ENCODE data around the gene LTBR. TPM values are rescaled to one million over a fixed set of nuclear protein-coding genes. Genes with fewer than 3 reads are reported as not detected.
A peak's percentile ranks its signal among the peaks of the same experiment; 100 is the strongest.

LTBR gene
- total RNA-seq, 1 donor from 2014 or later = 2.8 TPM

DNA sequence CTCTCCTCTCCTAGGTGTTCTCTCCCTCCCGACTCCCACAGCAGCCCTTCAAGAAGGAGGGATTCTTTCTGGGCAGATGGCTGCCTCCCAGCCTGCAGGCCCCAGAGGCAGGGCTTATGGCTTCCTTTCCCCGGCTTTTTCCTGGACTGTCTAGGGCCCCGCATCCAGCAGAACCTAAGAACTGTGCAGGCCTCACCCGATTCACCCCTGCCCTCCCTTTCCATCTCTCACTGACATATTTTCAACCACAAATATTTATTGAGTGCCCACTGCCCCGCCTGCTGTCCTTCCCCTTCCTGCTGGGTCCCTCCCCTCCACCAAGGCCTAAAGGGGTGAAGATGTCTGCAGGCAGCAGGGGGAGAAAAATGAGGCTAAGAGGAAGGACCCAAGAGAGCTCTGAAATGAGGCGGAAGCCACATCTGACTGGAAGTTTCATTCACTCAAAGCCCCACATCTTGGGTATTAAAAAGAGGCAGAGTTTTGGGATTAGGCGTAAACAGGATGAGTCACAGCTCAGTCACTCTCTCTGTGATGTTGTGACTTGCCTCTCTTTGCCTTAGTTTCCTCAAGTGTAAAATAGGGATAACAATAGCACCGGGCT lies 11.5 kb upstream of the LTBR start:
- H2AFZ ChIP-seq (ENCODE audit: low read depth, low read length) = peak overlapping the region; percentile 67
- H3K4me3 Mint-ChIP-seq (ENCODE audit: unreplicated experiment) = peak overlapping the region; percentile 23
- TF ChIP-seq EZH2 (IDR thresholded peaks at IDR 0.05; ENCODE audit: insufficient read depth, low read length) = no peak
- TF ChIP-seq, protein P1, sequence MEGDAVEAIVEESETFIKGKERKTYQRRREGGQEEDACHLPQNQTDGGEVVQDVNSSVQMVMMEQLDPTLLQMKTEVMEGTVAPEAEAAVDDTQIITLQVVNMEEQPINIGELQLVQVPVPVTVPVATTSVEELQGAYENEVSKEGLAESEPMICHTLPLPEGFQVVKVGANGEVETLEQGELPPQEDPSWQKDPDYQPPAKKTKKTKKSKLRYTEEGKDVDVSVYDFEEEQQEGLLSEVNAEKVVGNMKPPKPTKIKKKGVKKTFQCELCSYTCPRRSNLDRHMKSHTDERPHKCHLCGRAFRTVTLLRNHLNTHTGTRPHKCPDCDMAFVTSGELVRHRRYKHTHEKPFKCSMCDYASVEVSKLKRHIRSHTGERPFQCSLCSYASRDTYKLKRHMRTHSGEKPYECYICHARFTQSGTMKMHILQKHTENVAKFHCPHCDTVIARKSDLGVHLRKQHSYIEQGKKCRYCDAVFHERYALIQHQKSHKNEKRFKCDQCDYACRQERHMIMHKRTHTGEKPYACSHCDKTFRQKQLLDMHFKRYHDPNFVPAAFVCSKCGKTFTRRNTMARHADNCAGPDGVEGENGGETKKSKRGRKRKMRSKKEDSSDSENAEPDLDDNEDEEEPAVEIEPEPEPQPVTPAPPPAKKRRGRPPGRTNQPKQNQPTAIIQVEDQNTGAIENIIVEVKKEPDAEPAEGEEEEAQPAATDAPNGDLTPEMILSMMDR (IDR thresholded peaks at IDR 0.05; ENCODE audit: insufficient read depth, low read depth, low read length) = no peak
- H3K4me2 ChIP-seq (ENCODE audit: low read length) = peak overlapping the region; percentile 76
- H3K4me3 ChIP-seq (ENCODE audit: insufficient read depth, low read depth, low read length) = peak overlapping the region; percentile 12
- peaks cover 40% of the 10 kb centered on the region for H3K4me1 Mint-ChIP-seq (ENCODE audit: low read depth, unreplicated experiment)
- no peaks in the 10 kb centered on the region for H3K36me3 Mint-ChIP-seq (ENCODE audit: low read depth, unreplicated experiment)
- peak overlapping the region; percentile 65 for H3K27ac ChIP-seq (ENCODE audit: low read depth, low read length)
- H3K27ac Mint-ChIP-seq (ENCODE audit: unreplicated experiment) = peak overlapping the region; percentile 84
- no peaks in the 10 kb centered on the region for H3K36me3 ChIP-seq (ENCODE audit: insufficient read depth, low read length)
- DNase-seq (ENCODE audit: low read depth) (peak; percentile 80), FAIRE-seq (no peak)
- H4K20me1 ChIP-seq (ENCODE audit: insufficient read depth, low read length) = no peaks in the 10 kb centered on the region
- H3K79me2 ChIP-seq (ENCODE audit: insufficient read depth, low read length) = no peaks in the 10 kb centered on the region
- no peaks in the 10 kb centered on the region for H3K9me3 ChIP-seq (ENCODE audit: insufficient read depth, low read depth, low read length)
- no peaks in the 10 kb centered on the region for H3K9me3 Mint-ChIP-seq (ENCODE audit: unreplicated experiment)
- peaks cover 15% of the 10 kb centered on the region for H3K27me3 Mint-ChIP-seq (ENCODE audit: low read depth, unreplicated experiment)
- no peaks in the 10 kb centered on the region for H3K27me3 ChIP-seq (ENCODE audit: insufficient read depth, low read length)
- peak overlapping the region; percentile 47 for H3K9ac ChIP-seq (ENCODE audit: low read length)
- peaks cover 47% of the 10 kb centered on the region for H3K4me1 ChIP-seq (ENCODE audit: insufficient read depth, low read length)

DNA sequence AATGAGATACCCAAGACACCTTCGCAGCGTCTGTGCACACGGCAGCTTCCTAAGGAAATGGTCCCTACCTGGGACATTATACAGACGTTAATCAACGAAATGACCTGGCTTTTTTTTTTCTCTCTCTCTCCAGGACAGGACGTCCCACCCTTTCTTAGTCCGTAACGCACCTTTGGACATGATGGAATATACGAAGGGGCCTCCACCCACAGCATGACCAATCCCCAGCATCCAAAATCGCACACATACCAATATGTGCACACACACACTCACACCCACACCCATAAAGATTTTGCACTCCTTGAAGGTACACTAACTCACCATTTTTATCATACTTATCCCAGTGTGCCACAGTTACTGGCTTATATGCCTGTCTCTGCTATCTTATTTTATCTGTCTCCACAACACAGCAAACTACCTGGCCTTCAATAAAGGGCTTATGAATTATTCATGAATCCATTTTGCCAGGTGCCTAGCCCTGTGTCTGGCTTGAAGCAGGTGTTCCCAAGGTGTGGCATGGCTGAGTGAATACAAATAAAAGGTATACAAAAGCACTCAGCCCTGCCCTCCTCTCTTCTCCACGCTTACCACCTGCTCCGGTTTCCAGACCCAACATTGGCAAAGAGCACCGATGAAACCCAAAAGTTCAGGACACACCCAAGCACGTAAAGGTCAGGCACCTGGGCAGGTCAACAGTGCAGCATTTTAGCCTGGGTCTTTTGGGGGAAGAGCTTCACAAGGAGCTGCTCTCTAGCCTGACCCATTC lies 10.8 kb upstream of the LTBR start:
- Histone ChIP-seq H3K27ac (ENCODE audit: low read depth, low read length) (peak overlapping the region; percentile 65), H4K20me1 (ENCODE audit: insufficient read depth, low read length) (no peaks in the 10 kb centered on the region), H3K27me3 (ENCODE audit: insufficient read depth, low read length) (no peaks in the 10 kb centered on the region), H3K4me1 (ENCODE audit: insufficient read depth, low read length) (peaks cover 47% of the 10 kb centered on the region), H3K9ac (ENCODE audit: low read length) (peak overlapping the region; percentile 47), H3K4me3 (ENCODE audit: insufficient read depth, low read depth, low read length) (no peak overlapping the region), H3K9me3 (ENCODE audit: insufficient read depth, low read depth, low read length) (no peaks in the 10 kb centered on the region), H3K79me2 (ENCODE audit: insufficient read depth, low read length) (no peaks in the 10 kb centered on the region), H3K36me3 (ENCODE audit: insufficient read depth, low read length) (no peaks in the 10 kb centered on the region), H3K4me2 (ENCODE audit: low read length) (peak overlapping the region; percentile 76), H2AFZ (ENCODE audit: low read depth, low read length) (peak overlapping the region; percentile 67)
- no peak for FAIRE-seq
- no peak for TF ChIP-seq EZH2 (IDR thresholded peaks at IDR 0.05; ENCODE audit: insufficient read depth, low read length)
- TF ChIP-seq, protein P1 (IDR thresholded peaks at IDR 0.05; ENCODE audit: insufficient read depth, low read depth, low read length) = no peak
- Mint-ChIP-seq H3K4me1 (ENCODE audit: low read depth, unreplicated experiment) (peaks cover 40% of the 10 kb centered on the region), H3K36me3 (ENCODE audit: low read depth, unreplicated experiment) (no peaks in the 10 kb centered on the region), H3K9me3 (ENCODE audit: unreplicated experiment) (no peaks in the 10 kb centered on the region), H3K4me3 (ENCODE audit: unreplicated experiment) (no peak overlapping the region), H3K27me3 (ENCODE audit: low read depth, unreplicated experiment) (peaks cover 15% of the 10 kb centered on the region), H3K27ac (ENCODE audit: unreplicated experiment) (peak overlapping the region; percentile 84)
- no peak for DNase-seq (ENCODE audit: low read depth)
